Caco-2 (cell line): ENCODE measurements around the gene RPS6KC1. TPM values are rescaled to one million over a fixed set of nuclear protein-coding genes. Genes with fewer than 3 reads are reported as not detected.

ENCODE experiments used
- BruUV-seq: library from RNA; stranded (reverse); fragments of 400-500 nt; replicated peaks from 2 replicates; lab custom pipeline; 2021; lab: Mats Ljungman, UMichigan
- CTCF ChIA-PET: fragments of 300-600 bp; sonication (Branson Sonifier 250); formaldehyde crosslinking; loops from one replicate; lab custom pipeline; 2022; ENCODE audit warnings: antibody characterized with exemption; lab: Charles Lee
- POLR2A ChIA-PET: fragments of 300-600 bp; sonication (Branson Sonifier 250); formaldehyde crosslinking; loops from one replicate; lab custom pipeline; 2022; ENCODE audit warnings: antibody characterized with exemption; lab: Charles Lee
- DNase-seq, 2 experiments: peaks; one replicate each; pipeline versions ENCODE4 v3.0.0 to v3.0.0-alpha.2; 2020 to 2022
- H3K27me3 ChIP-seq: replicated peaks from 2 replicates; pipeline ENCODE4 v1.6.0; 2011; ENCODE audit warnings: low read length; ENCODE audit not compliant: control insufficient read depth, insufficient read depth
- H3K36me3 ChIP-seq: 2 replicates; pipeline ENCODE4 v1.5.1; 2011; ENCODE audit warnings: low read length; ENCODE audit not compliant: control insufficient read depth, insufficient read depth
- H3K4me1 ChIP-seq: fragments of 250-450 bp; sonication (Bioruptor Pico); 2 replicates; pipeline ENCODE4 v1.5.1; 2020; ENCODE audit warnings: mild to moderate bottlenecking
- H3K4me3 ChIP-seq: 2 replicates; pipeline ENCODE4 v1.5.1; 2011; ENCODE audit warnings: low read depth, mild to moderate bottlenecking, control low read depth, low read length
- H3K9me3 ChIP-seq: fragments of 250-450 bp; sonication (Bioruptor Pico); 2 replicates; pipeline ENCODE4 v1.5.1; 2020; ENCODE audit warnings: mild to moderate bottlenecking, moderate library complexity
- H3K27ac Mint-ChIP-seq: one replicate; pipeline ENCODE4 v1.8.0; 2022; ENCODE audit warnings: mixed read lengths; ENCODE audit not compliant: unreplicated experiment
- H3K27me3 Mint-ChIP-seq: one replicate; pipeline ENCODE4 v1.8.0; 2022; ENCODE audit warnings: mixed read lengths; ENCODE audit not compliant: insufficient read depth, unreplicated experiment
- H3K36me3 Mint-ChIP-seq: one replicate; pipeline ENCODE4 v1.8.0; 2022; ENCODE audit warnings: mild to moderate bottlenecking, mixed read lengths; ENCODE audit not compliant: insufficient read depth, unreplicated experiment
- H3K4me1 Mint-ChIP-seq: one replicate; pipeline ENCODE4 v1.8.0; 2022; ENCODE audit warnings: low read depth, mixed read lengths; ENCODE audit not compliant: unreplicated experiment
- H3K4me3 Mint-ChIP-seq: one replicate; pipeline ENCODE4 v1.8.0; 2022; ENCODE audit warnings: mild to moderate bottlenecking, moderate library complexity, mixed read lengths; ENCODE audit not compliant: unreplicated experiment
- H3K9me3 Mint-ChIP-seq: one replicate; pipeline ENCODE4 v1.8.0; 2022; ENCODE audit warnings: mixed read lengths; ENCODE audit not compliant: unreplicated experiment
- intact Hi-C: fragments of 100-400 bp; cut with micrococcal nuclease; formaldehyde crosslinking; loops from one replicate; pipeline ENCODE4 v1.10.0; 2022; ENCODE audit not compliant: unreplicated experiment
- total RNA-seq: library from RNA; stranded (reverse); gene quantifications from 2 replicates; pipeline ENCODE4 v1.2.3, GENCODE V29; 2022
- TF ChIP-seq, protein P1 (sequence below), 2 experiments: fragments of 200-600 bp in 1 of 2; IDR thresholded peaks; 1 replicate in 1 of 2; 2 replicates in 1 of 2; pipeline versions ENCODE4 v1.5.1 to v1.8.0; 2011 to 2022; ENCODE audit warnings: antibody characterized with exemption in 1 of 2, control low read depth in 1 of 2, inconsistent platforms in 1 of 2, low read depth in 1 of 2, low read length in 1 of 2, mild to moderate bottlenecking in 1 of 2, moderate library complexity in 1 of 2; ENCODE audit not compliant: insufficient read depth in 1 of 2, severe bottlenecking in 1 of 2, unreplicated experiment in 1 of 2

The RPS6KC1 gene
- total RNA-seq, 1 experiment from 2014 or later, result 16.4 TPM

- Histone ChIP-seq H3K27me3 (no peaks in the 10 kb centered on the region), H3K4me1 (no peaks in the 10 kb centered on the region), H3K9me3 (peaks cover 7% of the 10 kb centered on the region), H3K36me3 (no peaks in the 10 kb centered on the region), H3K4me3 (no peak overlapping the region)
- no TSS peak for BruUV-seq
- TF ChIP-seq, protein P1, sequence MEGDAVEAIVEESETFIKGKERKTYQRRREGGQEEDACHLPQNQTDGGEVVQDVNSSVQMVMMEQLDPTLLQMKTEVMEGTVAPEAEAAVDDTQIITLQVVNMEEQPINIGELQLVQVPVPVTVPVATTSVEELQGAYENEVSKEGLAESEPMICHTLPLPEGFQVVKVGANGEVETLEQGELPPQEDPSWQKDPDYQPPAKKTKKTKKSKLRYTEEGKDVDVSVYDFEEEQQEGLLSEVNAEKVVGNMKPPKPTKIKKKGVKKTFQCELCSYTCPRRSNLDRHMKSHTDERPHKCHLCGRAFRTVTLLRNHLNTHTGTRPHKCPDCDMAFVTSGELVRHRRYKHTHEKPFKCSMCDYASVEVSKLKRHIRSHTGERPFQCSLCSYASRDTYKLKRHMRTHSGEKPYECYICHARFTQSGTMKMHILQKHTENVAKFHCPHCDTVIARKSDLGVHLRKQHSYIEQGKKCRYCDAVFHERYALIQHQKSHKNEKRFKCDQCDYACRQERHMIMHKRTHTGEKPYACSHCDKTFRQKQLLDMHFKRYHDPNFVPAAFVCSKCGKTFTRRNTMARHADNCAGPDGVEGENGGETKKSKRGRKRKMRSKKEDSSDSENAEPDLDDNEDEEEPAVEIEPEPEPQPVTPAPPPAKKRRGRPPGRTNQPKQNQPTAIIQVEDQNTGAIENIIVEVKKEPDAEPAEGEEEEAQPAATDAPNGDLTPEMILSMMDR (IDR thresholded peaks at IDR 0.05; ENCODE audit: insufficient read depth in 1 of 2, low read depth in 1 of 2, low read length in 1 of 2, severe bottlenecking in 1 of 2, unreplicated experiment in 1 of 2), result no peak
- ChIA-PET POLR2A (no interaction called here), CTCF (no interaction called here)
- intact Hi-C loops, result no loop called here
- no peak overlapping the region for H3K4me3 Mint-ChIP-seq
- no peaks in the 10 kb centered on the region for H3K36me3 Mint-ChIP-seq
- no peaks in the 10 kb centered on the region for H3K9me3 Mint-ChIP-seq
- H3K27ac Mint-ChIP-seq, result no peak overlapping the region
- no peak for DNase-seq
- no peaks in the 10 kb centered on the region for H3K4me1 Mint-ChIP-seq
- H3K27me3 Mint-ChIP-seq, result no peaks in the 10 kb centered on the region
These were observed 269.3 kb downstream of the RPS6KC1 start for GRCh38 chr1:213320191-213320870.

Other genes starting within 250 kb of the RPS6KC1 start
- not detected in 2 replicates for gene SPATA45, start 203.6 kb upstream of the RPS6KC1 start, total RNA-seq
- 30.8 and 36.3 TPM in 2 replicates for gene FLVCR1, start 193.0 kb upstream of the RPS6KC1 start, total RNA-seq
- 2.9 and 3.2 TPM in 2 replicates for gene VASH2, start 100.7 kb upstream of the RPS6KC1 start, total RNA-seq
- gene ANGEL2, start 35.4 kb upstream of the RPS6KC1 start, total RNA-seq, result 33.8 and 34.8 TPM in 2 replicates